Large intestine (tissue), 3 donors: Measurements from ENCODE around the gene PCARE. TPM values are rescaled to one million over a fixed set of nuclear protein-coding genes. Genes with fewer than 3 reads are reported as not detected.
"Not testable (repeated sequence)": the region's sequence is repeated elsewhere in the genome, so short reads cannot be mapped to it uniquely, and the experiment has no call there.

Experiments used
- DNase-seq, 2 donors: peaks; one replicate each; pipeline versions ENCODE4 v3.0.0 to v3.0.0-alpha.2; 2013
- H3K27ac ChIP-seq: one replicate; pipeline ENCODE4 v1.5.1; 2013; ENCODE audit warnings: low read length
- H3K27me3 ChIP-seq: 2 replicates; pipeline ENCODE4 v1.6.1; 2013; ENCODE audit warnings: low read length; ENCODE audit not compliant: control insufficient read depth, insufficient read depth
- H3K36me3 ChIP-seq: 2 replicates; pipeline ENCODE4 v1.6.1; 2013; ENCODE audit warnings: low read length; ENCODE audit not compliant: control insufficient read depth, insufficient read depth
- H3K4me1 ChIP-seq: one replicate; pipeline ENCODE4 v1.6.1; 2013; ENCODE audit warnings: low read length; ENCODE audit not compliant: control insufficient read depth, insufficient read depth
- H3K4me3 ChIP-seq: one replicate; pipeline ENCODE4 v1.5.1; 2013; ENCODE audit warnings: low read length
- H3K9me3 ChIP-seq: one replicate; pipeline ENCODE4 v1.6.1; 2013; ENCODE audit warnings: mild to moderate bottlenecking, low read depth, low read length, moderate library complexity; ENCODE audit not compliant: control insufficient read depth
- WGBS: methylation state at CpG from one replicate; pipeline ENCODE4 v1.1.5; 2013; ENCODE audit warnings: low lambda C conversion rate; ENCODE audit not compliant: insufficient coverage; 5-methylcytosine and 5-hydroxymethylcytosine counted together
- polyA plus RNA-seq: library from polyadenylated mRNA; unstranded; fragments of 120-200 nt; gene quantifications from one replicate; pipeline ENCODE4 v1.2.1, GENCODE V29; 2013

PCARE gene
- polyA plus RNA-seq, 1 donor = 0.01 TPM

GRCh38 chr2:29097569-29097968, 23.2 kb upstream of the PCARE start:
- no peaks in the 10 kb centered on the region for H3K27me3 ChIP-seq
- no peak overlapping the region for H3K27ac ChIP-seq
- H3K4me3 ChIP-seq = no peak overlapping the region
- no peaks in the 10 kb centered on the region for H3K36me3 ChIP-seq
- no CpG with 5 or more reads among the region's 6 CpGs for WGBS
- DNase-seq = no peak
- H3K4me1 ChIP-seq = no peaks in the 10 kb centered on the region
- H3K9me3 ChIP-seq = no peaks in the 10 kb centered on the region

- no peak for DNase-seq
- WGBS = no CpG with 5 or more reads among the region's 8 CpGs
Observed at GRCh38 chr2:29096969-29097368, 22.6 kb upstream of the PCARE start.

GRCh38 chr2:29090311-29090710, 16.0 kb upstream of the PCARE start:
- not testable (repeated sequence) for H3K4me1 ChIP-seq, DNase-seq, H3K27me3 ChIP-seq, H3K36me3 ChIP-seq, H3K9me3 ChIP-seq, H3K27ac ChIP-seq, H3K4me3 ChIP-seq
- no CpG with 5 or more reads among the region's 7 CpGs for WGBS

More at GRCh38 chr2:29096969-29097368, 22.6 kb upstream of the PCARE start:
- no peaks in the 10 kb centered on the region for H3K36me3 ChIP-seq
- H3K4me1 ChIP-seq = no peaks in the 10 kb centered on the region
- no peak overlapping the region for H3K4me3 ChIP-seq
- H3K27ac ChIP-seq = no peak overlapping the region
- H3K9me3 ChIP-seq = no peaks in the 10 kb centered on the region
- no peaks in the 10 kb centered on the region for H3K27me3 ChIP-seq

GRCh38 chr2:29084554-29084953, 10.2 kb upstream of the PCARE start:
- H3K9me3 ChIP-seq = peaks cover 5% of the 10 kb centered on the region
- no peak for DNase-seq
- no peaks in the 10 kb centered on the region for H3K36me3 ChIP-seq
- no peaks in the 10 kb centered on the region for H3K4me1 ChIP-seq
- H3K27ac ChIP-seq = no peak overlapping the region
- no peaks in the 10 kb centered on the region for H3K27me3 ChIP-seq
- WGBS = no CpG with 5 or more reads among the region's 1 CpG
- H3K4me3 ChIP-seq = no peak overlapping the region

DNA sequence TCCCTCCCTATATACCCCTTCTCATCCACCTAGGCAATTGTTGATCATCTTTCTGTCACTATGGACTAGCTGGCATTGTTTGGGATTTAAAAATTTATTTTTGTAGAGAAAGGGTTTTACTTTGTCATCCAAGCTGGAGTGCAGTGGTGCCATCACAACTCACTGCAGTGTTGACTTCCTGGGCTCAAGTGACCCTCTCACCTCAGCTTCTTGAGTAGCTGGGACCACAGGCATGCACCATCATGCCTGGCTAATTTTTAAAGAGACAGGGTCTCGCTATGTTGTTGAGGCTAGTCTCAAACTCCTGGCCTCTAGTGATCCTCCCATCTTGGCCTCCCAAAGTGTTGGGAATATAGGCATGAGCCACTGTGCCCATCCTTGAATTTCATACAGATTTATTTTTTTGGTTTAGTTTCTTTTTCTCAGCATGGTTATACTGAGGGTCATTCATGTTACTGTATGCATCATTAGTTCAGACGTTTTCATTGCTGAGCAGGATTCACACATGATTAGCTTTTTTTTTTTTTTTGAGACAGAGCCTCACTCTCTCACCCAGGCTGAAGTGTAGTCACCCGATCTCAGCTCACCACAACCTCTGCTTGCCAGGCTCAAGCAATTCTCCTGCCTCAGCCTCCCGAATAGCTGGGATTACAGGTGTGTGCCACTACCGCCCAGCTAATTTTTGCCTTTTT, 8.6 kb upstream of the PCARE start:
- 60% methylated on average over 1 of the region's 5 CpGs for WGBS
- no peaks in the 10 kb centered on the region for H3K27me3 ChIP-seq

DNA sequence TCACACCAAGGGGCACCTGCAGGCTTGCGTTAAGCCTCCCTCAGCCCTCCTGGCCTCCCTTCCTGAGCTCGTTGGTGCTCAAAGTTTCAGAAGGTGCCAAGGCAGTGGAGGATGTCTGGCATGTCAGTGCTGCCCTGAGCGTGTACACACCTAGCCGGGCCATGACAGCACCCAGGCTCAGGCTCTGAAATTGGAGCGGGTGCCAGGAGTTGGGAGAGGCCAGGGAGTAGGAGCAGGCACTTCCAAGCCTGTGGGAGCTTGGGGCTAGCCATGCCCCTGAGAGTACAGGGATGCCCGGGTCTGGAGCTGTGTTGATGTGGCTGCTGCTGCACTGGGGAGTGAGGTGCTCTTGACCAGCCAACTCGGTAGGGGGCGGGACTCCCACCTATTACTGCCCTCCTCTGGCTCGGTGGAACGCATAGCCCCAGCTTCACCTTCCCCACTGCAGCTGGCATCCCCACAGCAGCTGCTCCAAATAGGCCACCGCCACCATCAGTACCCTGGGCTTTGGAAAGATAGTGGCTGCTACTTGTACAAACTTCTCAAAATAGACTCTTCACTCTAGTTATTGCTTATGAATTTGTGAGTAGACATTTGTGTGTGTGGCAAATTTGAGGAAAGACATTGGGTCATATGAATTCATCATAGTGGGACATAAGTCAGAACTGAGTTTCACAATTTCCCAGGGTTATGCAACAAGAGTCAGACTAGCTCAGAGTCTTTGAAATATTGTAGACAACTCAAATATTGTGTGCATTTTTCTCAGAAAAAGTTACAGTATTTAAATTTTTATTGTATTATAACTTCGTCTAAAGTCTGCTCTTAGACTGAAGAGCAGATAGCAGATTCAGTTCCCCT, 6.8 kb upstream of the PCARE start:
- Histone ChIP-seq H3K9me3 (peaks cover 5% of the 10 kb centered on the region), H3K36me3 (no peaks in the 10 kb centered on the region), H3K27me3 (no peaks in the 10 kb centered on the region), H3K4me1 (no peaks in the 10 kb centered on the region), H3K27ac (no peak overlapping the region), H3K4me3 (no peak overlapping the region)
- no CpG with 5 or more reads among the region's 12 CpGs for WGBS
- no peak for DNase-seq

More for the DNA sequence above, 8.6 kb upstream of the PCARE start:
- H3K4me3 ChIP-seq = no peak overlapping the region
- H3K36me3 ChIP-seq = no peaks in the 10 kb centered on the region
- no peaks in the 10 kb centered on the region for H3K4me1 ChIP-seq
- no peak for DNase-seq
- H3K9me3 ChIP-seq = peaks cover 5% of the 10 kb centered on the region
- H3K27ac ChIP-seq = no peak overlapping the region

DNA sequence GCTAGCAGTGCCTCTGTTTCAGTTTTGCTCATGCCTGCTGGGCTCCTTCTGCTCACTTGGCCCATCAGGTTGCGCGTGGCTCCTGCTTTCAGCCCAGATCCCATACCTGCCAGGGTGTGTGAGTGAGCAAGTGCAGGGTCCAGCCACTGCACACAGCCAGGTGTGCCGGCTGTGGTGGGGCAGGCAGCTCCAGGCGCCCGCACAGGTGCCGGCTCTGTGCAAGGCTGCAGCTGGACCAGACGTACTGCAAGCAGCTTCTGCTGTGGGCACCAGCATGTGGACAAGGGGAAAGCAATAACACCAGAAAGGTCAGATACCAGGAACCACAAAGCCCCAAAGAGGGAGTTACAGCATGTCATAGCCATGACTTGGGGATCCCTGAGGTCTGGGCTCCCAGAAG, 5.6 kb upstream of the PCARE start:
- Histone ChIP-seq H3K4me1 (no peaks in the 10 kb centered on the region), H3K4me3 (no peak overlapping the region), H3K36me3 (no peaks in the 10 kb centered on the region), H3K27me3 (no peaks in the 10 kb centered on the region), H3K9me3 (peaks cover 5% of the 10 kb centered on the region), H3K27ac (no peak overlapping the region)
- no peak for DNase-seq
- WGBS = no CpG with 5 or more reads among the region's 7 CpGs

- DNase-seq = no peak
- WGBS = 50% methylated on average over 1 of the region's 14 CpGs
- no peak overlapping the region for H3K27ac ChIP-seq
Observed at GRCh38 chr2:29075894-29076705, 1.8 kb upstream of the PCARE start.

GRCh38 chr2:29073933-29074332, 390 bp downstream of the PCARE start:
- 83% methylated on average over 1 of the region's 4 CpGs for WGBS
- Histone ChIP-seq H3K36me3 (no peaks in the 10 kb centered on the region), H3K9me3 (no peaks in the 10 kb centered on the region), H3K4me3 (no peak overlapping the region), H3K4me1 (no peaks in the 10 kb centered on the region), H3K27me3 (no peaks in the 10 kb centered on the region), H3K27ac (no peak overlapping the region)
- no peak for DNase-seq

More at GRCh38 chr2:29075894-29076705, 1.8 kb upstream of the PCARE start:
- Histone ChIP-seq H3K9me3 (peaks cover 5% of the 10 kb centered on the region), H3K4me1 (no peaks in the 10 kb centered on the region), H3K4me3 (no peak overlapping the region), H3K36me3 (no peaks in the 10 kb centered on the region), H3K27me3 (no peaks in the 10 kb centered on the region)
